ENCODE data around the gene GRID1.

GRID1 gene

GRCh38 chr10:86023931-86024280, 342.7 kb downstream of the GRID1 start:
- H3K27ac ChIP-seq: no peak overlapping the region
- no peak for TF ChIP-seq CTCF (conservative IDR thresholded peaks at IDR 0.05)

GRCh38 chr10:86023336-86023735, 343.3 kb downstream of the GRID1 start:
- TF ChIP-seq CTCF (conservative IDR thresholded peaks at IDR 0.05): no peak
- H3K27ac ChIP-seq: no peak overlapping the region

- H3K27ac ChIP-seq: no peak overlapping the region
- no peak for TF ChIP-seq CTCF (conservative IDR thresholded peaks at IDR 0.05)
These were observed 343.7 kb downstream of the GRID1 start for GRCh38 chr10:86022906-86023305.

GRCh38 chr10:86020134-86020533, 346.5 kb downstream of the GRID1 start:
- no peak for TF ChIP-seq CTCF (conservative IDR thresholded peaks at IDR 0.05)
- H3K27ac ChIP-seq: peak overlapping the region; percentile 47

- TF ChIP-seq CTCF (conservative IDR thresholded peaks at IDR 0.05): no peak
These were observed 347.5 kb downstream of the GRID1 start for GRCh38 chr10:86019141-86019540.

GRCh38 chr10:86018735-86019058, 347.9 kb downstream of the GRID1 start:
- TF ChIP-seq CTCF (conservative IDR thresholded peaks at IDR 0.05): no peak
- no peak overlapping the region for H3K27ac ChIP-seq

More at GRCh38 chr10:86019141-86019540, 347.5 kb downstream of the GRID1 start:
- H3K27ac ChIP-seq: peak overlapping the region; percentile 47; the same call in 1 of the 2 replicates

GRCh38 chr10:86017841-86018734, 348.5 kb downstream of the GRID1 start:
- no peak overlapping the region for H3K27ac ChIP-seq
- TF ChIP-seq CTCF (conservative IDR thresholded peaks at IDR 0.05): no peak
